Measurements from ENCODE around the gene CDH4. TPM values are rescaled to one million over a fixed set of nuclear protein-coding genes. Genes with fewer than 3 reads are reported as not detected.

CDH4 gene
- total RNA-seq, 3 donors from 2014 or later (not counting 1 experiment from before 2014, with no cell fraction given), result 0.18 TPM; not detected in 2

DNA sequence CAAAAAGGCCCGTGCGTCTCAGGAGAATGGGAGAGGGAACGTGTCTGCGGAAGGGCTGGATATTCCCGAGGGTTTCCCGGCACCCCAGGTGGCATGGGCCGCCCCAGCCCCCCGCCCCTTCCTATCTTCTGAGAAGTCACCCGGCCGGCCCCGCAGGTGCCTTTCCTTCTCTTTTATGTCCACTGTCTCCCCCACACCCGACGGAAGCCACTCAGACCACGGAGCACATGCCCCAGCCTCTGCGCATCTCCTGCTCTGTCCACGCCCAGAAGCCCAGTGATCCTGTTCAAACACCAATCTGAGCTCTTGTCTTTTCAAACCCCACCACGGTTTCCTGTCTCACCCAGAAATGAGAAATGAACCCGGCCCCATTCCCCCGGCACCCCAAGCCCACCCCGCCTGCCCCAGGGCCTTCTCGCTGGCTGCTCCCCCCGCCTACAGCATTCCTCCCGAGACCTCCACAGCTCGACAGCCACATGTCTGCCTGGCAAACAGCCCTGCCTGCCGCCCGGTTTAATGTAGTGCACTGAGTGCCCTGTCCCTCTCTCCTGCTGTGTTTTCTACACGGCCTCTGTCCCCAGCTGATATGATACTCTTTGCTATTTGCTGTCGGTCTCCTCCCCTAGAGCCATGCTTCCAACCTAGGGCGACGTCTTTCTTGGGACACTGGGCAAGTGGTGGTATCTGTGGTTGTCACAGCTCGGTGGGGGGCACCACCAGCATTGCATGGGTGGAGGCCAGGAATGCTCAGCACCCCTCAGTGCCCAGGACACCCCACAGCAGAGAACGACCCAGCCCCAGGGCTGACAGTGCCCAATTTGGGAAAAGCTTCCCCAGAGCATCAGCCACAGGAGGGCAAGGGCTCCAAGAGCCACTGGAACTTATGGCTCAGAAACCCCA is 630.9 kb downstream of the CDH4 start:
- intact Hi-C loops (cut with micrococcal nuclease), result no loop called here
- H3K27me3 ChIP-seq (ENCODE audit: control insufficient read depth, insufficient read depth, low read length), result no peaks in the 10 kb centered on the region
- Mint-ChIP-seq H3K4me3 (no peak overlapping the region), H3K4me1 (peaks cover 8 to 24% of the 10 kb centered on the region in 2 donors), H3K9me3 (no peaks in the 10 kb centered on the region), H3K36me3 (no peaks in the 10 kb centered on the region), H3K27ac (no peak overlapping the region), H3K27me3 (ENCODE audit: low read depth in 2 of 2) (peaks cover 0 to 7% of the 10 kb centered on the region in 2 donors)
- TF ChIP-seq, protein P1, sequence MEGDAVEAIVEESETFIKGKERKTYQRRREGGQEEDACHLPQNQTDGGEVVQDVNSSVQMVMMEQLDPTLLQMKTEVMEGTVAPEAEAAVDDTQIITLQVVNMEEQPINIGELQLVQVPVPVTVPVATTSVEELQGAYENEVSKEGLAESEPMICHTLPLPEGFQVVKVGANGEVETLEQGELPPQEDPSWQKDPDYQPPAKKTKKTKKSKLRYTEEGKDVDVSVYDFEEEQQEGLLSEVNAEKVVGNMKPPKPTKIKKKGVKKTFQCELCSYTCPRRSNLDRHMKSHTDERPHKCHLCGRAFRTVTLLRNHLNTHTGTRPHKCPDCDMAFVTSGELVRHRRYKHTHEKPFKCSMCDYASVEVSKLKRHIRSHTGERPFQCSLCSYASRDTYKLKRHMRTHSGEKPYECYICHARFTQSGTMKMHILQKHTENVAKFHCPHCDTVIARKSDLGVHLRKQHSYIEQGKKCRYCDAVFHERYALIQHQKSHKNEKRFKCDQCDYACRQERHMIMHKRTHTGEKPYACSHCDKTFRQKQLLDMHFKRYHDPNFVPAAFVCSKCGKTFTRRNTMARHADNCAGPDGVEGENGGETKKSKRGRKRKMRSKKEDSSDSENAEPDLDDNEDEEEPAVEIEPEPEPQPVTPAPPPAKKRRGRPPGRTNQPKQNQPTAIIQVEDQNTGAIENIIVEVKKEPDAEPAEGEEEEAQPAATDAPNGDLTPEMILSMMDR (IDR thresholded peaks at IDR 0.05), result no peak
- ATAC-seq, result no peak
- H3K4me1 ChIP-seq (ENCODE audit: control insufficient read depth, insufficient read depth, low read length), result peaks cover 6% of the 10 kb centered on the region
- no peak for DNase-seq
- no peak overlapping the region for H3K4me3 ChIP-seq (ENCODE audit: low read length)
- WGBS (ENCODE audit: insufficient coverage), result 49% methylated on average over 32 of the region's 32 CpGs
- H3K36me3 ChIP-seq (ENCODE audit: control insufficient read depth, insufficient read depth, low read length), result no peaks in the 10 kb centered on the region
- H3K9me3 ChIP-seq (ENCODE audit: control insufficient read depth, insufficient read depth, low read length), result peaks cover 2% of the 10 kb centered on the region
- H3K27ac ChIP-seq (ENCODE audit: low read length), result no peak overlapping the region

DNA sequence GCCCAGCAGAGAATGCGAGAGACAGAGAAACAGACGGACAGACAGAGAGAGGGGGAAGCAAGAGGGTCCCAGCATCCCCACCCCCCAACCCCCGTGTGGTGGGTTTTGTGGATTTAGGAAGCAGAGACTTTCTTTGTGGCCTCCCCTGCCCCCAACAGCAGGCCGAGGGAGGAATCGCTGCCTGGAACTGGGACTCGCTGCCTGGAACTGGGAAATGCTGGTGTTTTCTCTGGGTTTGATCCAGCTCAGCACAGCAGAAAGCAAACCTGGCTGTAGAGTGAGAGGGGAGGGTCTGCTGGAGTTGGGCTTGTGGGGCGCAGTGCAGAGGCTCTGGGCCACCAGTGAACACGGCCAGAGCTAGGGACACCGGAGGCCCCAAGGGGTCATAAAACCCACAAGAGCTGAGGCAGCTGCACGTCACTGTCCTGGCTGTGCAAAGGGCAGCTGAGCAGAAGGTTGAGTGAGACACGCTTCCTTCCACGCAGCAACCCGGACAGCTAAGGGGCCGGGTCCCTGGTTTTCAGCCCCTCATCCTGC is 631.9 kb downstream of the CDH4 start:
- intact Hi-C loops (cut with micrococcal nuclease), result no loop called here
- Histone ChIP-seq H3K9me3 (ENCODE audit: control insufficient read depth, insufficient read depth, low read length) (peaks cover 2% of the 10 kb centered on the region), H3K27me3 (ENCODE audit: control insufficient read depth, insufficient read depth, low read length) (no peaks in the 10 kb centered on the region), H3K4me3 (ENCODE audit: low read length) (no peak overlapping the region), H3K4me1 (ENCODE audit: control insufficient read depth, insufficient read depth, low read length) (peaks cover 6% of the 10 kb centered on the region), H3K36me3 (ENCODE audit: control insufficient read depth, insufficient read depth, low read length) (no peaks in the 10 kb centered on the region), H3K27ac (ENCODE audit: low read length) (no peak overlapping the region)
- ATAC-seq (no peak), DNase-seq (no peak)
- no peak overlapping the region for H3K4me3 Mint-ChIP-seq
- TF ChIP-seq, protein P1 (IDR thresholded peaks at IDR 0.05), result no peak
- no peaks in the 10 kb centered on the region for H3K9me3 Mint-ChIP-seq
- WGBS (ENCODE audit: insufficient coverage), result 78% methylated on average over 11 of the region's 14 CpGs
- no peak overlapping the region for H3K27ac Mint-ChIP-seq
- no peaks in the 10 kb centered on the region for H3K36me3 Mint-ChIP-seq
- H3K4me1 Mint-ChIP-seq, result peaks cover 8 to 24% of the 10 kb centered on the region in 2 donors
- H3K27me3 Mint-ChIP-seq (ENCODE audit: low read depth in 2 of 2), result peaks cover 0 to 7% of the 10 kb centered on the region in 2 donors

DNA sequence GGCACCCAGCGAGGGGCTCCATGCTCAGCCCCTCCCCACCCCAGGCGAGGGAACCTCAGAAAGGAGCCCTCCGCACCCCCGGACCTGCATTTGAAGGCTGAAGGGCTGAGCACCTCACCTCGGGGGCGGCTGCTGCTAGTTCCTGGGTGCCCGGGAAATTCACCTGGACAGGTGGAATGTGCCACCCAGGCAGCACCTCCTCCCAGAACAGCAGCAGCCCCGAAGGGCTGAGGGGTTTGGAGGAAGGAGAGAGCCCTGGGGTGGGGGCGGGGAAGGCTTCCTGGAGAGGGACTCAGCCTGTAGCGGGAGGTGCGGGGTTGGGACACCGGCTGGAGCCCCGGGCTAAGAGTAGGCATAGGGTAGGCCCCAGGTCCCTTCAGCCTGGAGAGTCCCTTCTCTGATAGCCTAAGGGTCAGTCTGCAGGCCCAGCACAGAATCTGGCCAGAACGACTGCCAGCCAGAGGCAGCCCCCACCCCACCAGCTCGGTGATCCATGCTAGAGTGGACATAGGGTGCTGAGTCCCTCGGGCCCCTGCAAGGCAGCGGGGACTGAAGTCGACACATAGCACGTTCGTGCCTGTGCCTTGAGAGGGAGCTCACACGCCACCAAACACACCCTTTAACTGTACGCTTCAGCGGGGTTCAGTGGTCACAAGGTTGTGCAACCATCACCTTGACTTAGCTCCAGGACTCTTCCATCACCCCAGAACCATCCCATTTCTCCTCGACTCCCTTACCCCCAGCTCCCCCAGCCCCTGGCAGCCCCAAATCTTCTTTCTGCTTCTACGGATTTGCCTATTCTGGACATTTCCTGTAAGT is 632.7 kb downstream of the CDH4 start:
- H3K9me3 ChIP-seq (ENCODE audit: control insufficient read depth, insufficient read depth, low read length), result peaks cover 2% of the 10 kb centered on the region
- H3K36me3 ChIP-seq (ENCODE audit: control insufficient read depth, insufficient read depth, low read length), result no peaks in the 10 kb centered on the region
- no peaks in the 10 kb centered on the region for H3K27me3 ChIP-seq (ENCODE audit: control insufficient read depth, insufficient read depth, low read length)
- H3K4me1 Mint-ChIP-seq, result peaks cover 8 to 24% of the 10 kb centered on the region in 2 donors
- WGBS (ENCODE audit: insufficient coverage), result 87% methylated on average over 25 of the region's 25 CpGs
- intact Hi-C loops (cut with micrococcal nuclease), result no loop called here
- peaks cover 0 to 15% of the 10 kb centered on the region in 2 donors for H3K27me3 Mint-ChIP-seq (ENCODE audit: low read depth in 2 of 2)
- no peak overlapping the region for H3K27ac Mint-ChIP-seq
- H3K4me3 Mint-ChIP-seq, result no peak overlapping the region
- ATAC-seq (no peak), DNase-seq (no peak)
- peaks cover 6% of the 10 kb centered on the region for H3K4me1 ChIP-seq (ENCODE audit: control insufficient read depth, insufficient read depth, low read length)
- TF ChIP-seq, protein P1 (IDR thresholded peaks at IDR 0.05), result no peak
- H3K4me3 ChIP-seq (ENCODE audit: low read length), result no peak overlapping the region
- H3K9me3 Mint-ChIP-seq, result peaks cover 6% of the 10 kb centered on the region in 2 donors
- no peak overlapping the region for H3K27ac ChIP-seq (ENCODE audit: low read length)
- no peaks in the 10 kb centered on the region for H3K36me3 Mint-ChIP-seq
